ENCODE data around the gene MACROD1.
A peak's percentile ranks its signal among the peaks of the same experiment; 100 is the strongest.

MACROD1 gene

GRCh38 chr11:64165842-64166635 is at the start of gene MACROD1:
Gene MACROD1, minus strand, starts transcription at chr11:64166113. Its CDS starts 119 bp downstream, at chr11:64165994.
- DNase-seq (ENCODE audit: low spot score), result peak; percentile 72

GRCh38 chr11:64211181-64211872 is 45.4 kb upstream of the MACROD1 start:
- DNase-seq (ENCODE audit: low spot score), result no peak

GRCh38 chr11:64210301-64211020 is 44.5 kb upstream of the MACROD1 start:
- DNase-seq (ENCODE audit: low spot score), result no peak

- DNase-seq (ENCODE audit: low spot score), result no peak
Observed at GRCh38 chr11:64209563-64209843, 43.6 kb upstream of the MACROD1 start.

GRCh38 chr11:64208796-64209562 is 43.1 kb upstream of the MACROD1 start:
- DNase-seq (ENCODE audit: low spot score), result no peak

GRCh38 chr11:64208086-64208795 is 42.3 kb upstream of the MACROD1 start:
- DNase-seq (ENCODE audit: low spot score), result no peak

- no peak for DNase-seq (ENCODE audit: low spot score)
Observed at GRCh38 chr11:64207256-64208085, 41.6 kb upstream of the MACROD1 start.

GRCh38 chr11:64206457-64207255 is 40.7 kb upstream of the MACROD1 start, which contains the start of gene FERMT3:
Gene FERMT3, plus strand, starts transcription at chr11:64206721. Its CDS starts 644 bp downstream, at chr11:64207365.
- no peak for DNase-seq (ENCODE audit: low spot score)

GRCh38 chr11:64204464-64204989 is 38.6 kb upstream of the MACROD1 start:
- DNase-seq (ENCODE audit: low spot score), result peak; percentile 89

- DNase-seq (ENCODE audit: low spot score), result no peak
Observed at GRCh38 chr11:64204080-64204440, 38.1 kb upstream of the MACROD1 start.

GRCh38 chr11:64203421-64204079 is 37.6 kb upstream of the MACROD1 start:
- no peak for DNase-seq (ENCODE audit: low spot score)

- no peak for DNase-seq (ENCODE audit: low spot score)
Observed at GRCh38 chr11:64202992-64203391, 37.1 kb upstream of the MACROD1 start.

GRCh38 chr11:64201543-64201942 is 35.6 kb upstream of the MACROD1 start:
- DNase-seq (ENCODE audit: low spot score), result no peak

GRCh38 chr11:64198511-64198910 is 32.6 kb upstream of the MACROD1 start:
- no peak for DNase-seq (ENCODE audit: low spot score)

- DNase-seq (ENCODE audit: low spot score), result no peak
Observed at GRCh38 chr11:64196626-64197025, 30.7 kb upstream of the MACROD1 start.

GRCh38 chr11:64192434-64192833 is 26.5 kb upstream of the MACROD1 start:
- DNase-seq (ENCODE audit: low spot score), result no peak

GRCh38 chr11:64186492-64187165 is 20.7 kb upstream of the MACROD1 start:
- no peak for DNase-seq (ENCODE audit: low spot score)
